ENCODE data around the gene EPHB1.

The EPHB1 gene

DNA sequence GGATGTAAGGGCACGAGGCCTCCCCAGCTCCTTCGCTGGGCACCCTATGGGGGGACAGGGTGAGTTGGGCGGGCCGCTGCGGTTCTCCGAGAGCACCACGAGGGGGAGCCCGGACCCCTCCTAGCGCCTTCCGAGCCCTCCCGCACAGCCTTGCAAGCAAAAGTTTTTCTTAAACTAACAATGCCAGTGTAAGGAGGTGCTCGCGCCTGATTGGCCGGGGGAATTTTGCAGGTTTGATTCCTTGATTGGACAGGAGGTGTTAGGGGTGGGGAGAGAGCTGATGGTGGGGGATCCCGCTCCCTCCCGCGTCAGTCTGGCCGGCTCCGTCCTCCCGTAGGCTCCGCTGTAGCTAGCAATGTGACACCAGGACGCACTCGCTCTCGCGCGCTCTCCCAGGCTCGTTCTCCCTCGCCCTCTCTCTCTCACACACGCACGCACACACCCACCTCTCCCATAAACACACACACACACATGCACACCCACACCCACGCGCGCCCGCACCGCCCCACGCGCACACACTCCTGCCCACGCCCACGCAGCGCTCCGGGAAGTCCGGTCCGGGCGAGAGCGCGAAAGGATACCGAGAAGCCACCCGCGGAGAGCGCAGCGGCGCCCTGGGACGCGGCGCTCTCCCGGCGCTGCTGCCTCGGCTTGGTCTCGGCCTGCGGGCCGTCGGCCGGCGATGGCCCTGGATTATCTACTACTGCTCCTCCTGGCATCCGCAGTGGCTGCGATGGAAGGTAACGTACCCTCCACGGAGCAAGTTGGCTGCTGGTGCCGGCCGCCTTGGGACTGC lies at the start of gene EPHB1:
TSS of gene EPHB1 (plus strand) at position 311 of the 796 bp plus-strand sequence.
- DNase-seq = peak; percentile 98

DNA sequence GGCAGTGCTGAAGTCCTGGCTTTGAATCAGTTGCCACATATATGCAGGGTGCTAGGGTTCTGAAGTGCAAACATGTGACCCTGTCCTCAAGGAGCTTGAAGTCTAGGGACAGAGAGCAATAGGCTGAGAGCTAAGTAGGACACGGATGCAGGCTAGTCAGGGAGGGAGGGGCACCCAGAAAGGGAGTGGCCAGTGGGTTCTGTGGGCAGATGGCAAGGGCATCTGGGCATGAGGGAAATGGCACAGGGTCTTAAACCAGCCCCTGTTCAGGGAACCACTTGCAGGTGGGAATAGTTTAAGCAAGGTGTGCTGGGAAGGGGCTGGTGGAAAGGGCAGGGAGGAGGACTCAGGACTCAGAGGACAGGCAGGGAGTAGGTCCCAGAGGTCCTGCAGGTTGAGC lies 46.4 kb upstream of the EPHB1 start:
- no peak for DNase-seq

DNA sequence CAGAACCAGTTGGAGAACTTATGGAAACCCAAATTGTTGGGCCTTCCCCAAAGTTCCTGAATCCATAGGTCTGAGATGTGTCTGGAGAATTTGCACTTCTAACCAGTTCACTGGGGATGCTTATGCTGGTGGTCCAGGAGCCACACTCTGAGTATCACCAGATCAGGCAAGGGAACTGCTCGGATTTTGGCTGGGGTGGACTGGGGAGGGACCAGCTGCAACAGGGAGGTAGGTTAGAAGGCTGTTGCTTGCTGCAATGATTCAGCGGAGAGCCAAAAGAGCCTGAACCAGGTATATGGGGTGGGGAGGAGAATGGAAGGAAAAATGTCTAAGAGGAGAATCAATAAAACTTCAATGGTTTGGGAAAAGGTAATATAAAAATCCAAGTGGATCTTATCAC lies 45.9 kb upstream of the EPHB1 start:
- DNase-seq = no peak

DNA sequence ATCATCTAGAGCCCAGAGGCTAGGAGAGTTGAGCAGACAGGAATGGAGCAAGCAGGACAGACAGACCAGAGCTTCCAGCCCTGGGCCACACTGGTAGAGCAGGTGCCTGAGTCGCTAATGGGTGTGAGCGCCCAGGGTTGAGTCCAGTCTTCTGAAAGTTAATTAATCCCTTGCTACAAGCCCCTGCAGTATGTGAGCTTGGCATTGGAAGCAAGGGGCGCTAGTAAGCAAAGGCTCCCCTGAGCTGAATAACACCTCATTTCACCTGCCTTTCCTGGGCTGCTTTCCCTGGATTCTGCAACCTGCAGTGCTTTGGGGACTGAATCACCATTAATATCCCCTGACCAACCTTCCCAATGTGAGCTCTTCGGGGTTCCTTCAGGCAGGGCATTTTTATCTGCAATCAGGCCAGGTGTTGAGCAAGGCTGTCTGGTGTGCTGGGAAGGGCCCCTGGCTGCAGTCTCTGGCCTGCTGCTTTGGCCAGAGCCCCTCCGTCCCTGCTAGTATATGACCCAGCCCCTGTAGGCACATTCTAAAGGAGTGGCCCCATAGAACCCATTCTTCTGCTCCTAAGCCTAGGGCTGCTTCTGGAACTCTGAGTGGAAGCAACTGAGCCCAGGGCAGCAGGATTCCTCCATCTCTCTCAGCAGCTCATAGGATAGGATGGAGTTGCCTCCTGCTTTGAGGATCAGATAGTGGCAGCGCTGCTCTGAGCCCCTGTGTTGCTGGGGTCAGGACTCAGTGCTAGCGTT lies 45.1 kb upstream of the EPHB1 start:
- DNase-seq = no peak

DNA sequence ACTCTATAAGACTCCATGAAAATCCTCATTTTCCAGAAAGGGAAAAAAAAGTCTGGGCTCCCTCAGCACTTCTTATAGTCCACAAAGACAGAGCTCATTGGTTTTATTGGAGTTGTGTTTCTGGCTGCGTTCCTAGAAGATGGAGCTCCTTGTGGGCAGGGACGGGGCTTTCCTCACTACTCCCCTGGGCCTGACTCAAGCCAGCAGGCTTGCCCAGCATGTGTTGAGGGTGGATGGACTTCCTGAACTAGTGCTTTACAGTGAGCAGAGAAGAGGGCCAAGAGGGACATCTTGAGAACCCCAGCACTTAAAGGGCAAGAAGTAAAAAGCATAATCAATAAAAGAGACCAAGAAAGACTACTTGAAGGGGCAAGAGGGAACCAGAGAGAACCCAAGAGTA lies 43.2 kb upstream of the EPHB1 start:
- no peak for DNase-seq

DNA sequence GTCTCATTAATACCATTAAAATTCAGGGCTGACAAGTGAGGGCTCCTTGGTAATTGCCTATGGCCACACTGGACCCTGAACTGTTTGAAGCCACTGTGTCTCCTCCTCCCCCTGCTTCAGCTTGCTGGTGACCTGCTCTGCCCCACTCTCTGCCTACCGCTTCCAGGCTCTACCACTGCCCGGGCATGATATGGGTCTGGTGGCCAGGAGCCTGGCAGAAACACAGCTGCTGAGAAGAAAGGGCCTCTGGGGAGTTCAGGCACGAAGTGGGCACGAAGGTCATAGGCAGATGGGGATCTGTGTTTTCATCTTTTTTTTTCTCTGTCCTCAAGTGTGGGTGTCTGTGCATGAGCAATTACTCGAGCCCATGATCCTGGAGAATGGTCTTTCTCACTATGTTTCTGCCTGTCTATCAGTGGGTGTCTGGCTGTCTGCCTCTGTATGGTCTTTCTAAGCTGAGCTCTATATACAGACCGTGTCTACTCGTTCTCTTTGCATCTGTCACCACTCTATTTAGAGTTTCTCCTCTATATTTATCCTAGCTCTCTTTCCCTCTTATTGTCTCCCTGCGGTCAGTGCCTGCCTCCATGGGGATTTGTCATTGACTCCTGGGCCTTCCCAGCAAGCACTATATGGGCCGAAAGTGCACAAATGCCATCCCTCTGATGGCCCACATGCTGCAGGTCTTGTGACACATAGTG lies 42.1 kb upstream of the EPHB1 start:
- peak; percentile 28 for DNase-seq

DNA sequence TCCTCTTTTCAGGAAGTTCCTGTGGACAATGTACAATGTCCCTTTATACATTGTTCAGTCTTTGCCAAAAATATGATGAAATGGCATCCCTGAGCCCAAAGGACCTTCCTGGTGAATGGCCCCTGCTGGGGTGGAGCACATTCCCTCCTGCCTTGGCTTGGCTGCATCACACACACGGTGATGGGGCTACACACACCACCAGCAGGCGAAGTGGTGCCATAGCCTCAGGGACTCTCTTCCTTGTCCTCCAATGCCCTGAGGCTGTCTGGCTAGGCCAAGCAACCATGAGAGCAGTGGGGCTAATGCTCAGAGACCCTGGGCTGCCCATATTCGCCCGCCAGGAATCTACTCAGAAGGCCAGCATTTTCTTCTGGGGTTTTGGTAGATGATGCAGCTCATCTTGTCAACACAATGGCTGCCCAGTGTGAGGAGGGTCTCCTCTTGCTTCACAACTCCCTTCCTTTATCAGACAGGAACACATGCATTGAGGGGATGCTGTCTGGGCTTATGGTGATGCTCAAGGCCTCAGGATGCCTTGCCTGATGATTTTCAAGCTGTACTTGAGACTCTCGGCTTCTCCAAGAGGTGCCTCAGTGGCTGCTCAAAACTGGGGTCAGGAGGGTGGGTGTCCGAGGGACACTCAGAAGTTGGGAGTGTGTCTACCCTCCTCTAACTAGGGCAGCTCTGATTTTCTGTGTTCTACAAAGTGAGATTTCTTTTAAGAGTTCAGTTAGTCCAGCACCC lies 40.9 kb upstream of the EPHB1 start:
- DNase-seq = no peak

DNA sequence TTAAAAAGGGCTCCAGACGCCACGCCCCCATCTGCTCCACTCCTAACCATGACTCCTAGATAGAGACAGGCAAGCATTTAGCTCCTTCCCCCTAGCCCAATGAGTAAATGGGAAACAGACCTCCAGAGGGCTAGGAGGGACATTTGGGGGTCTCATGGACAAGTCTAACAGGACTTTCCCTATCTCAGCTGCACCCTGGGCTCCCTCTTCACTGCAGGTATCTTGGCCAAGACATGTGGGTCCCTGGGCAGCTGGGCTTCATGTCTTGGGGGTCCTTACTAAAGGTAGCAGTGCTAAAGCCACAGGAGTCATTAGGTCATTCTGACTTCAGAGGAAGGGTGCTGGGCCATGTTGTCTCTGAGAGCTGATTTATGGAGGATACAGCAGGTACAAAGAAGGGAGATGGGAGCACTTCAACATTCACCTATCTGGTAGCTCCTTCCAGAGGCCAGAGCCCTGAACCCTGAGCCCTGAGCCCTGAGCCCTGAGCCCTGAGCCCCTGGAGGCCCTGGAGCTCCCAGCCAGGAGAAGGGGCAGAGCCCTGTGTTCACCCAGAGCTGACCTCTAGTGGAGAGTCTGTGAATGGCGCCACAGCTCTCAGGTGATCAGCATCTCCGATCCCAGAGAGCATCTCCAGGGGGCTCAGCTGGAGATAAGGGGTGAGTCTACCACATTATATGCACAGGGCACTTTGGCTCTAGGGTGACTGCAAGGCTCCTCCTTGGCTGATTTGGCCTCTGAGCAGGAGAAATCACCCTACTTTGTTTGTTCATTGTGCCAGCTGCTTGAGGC lies 40.1 kb upstream of the EPHB1 start:
- DNase-seq = no peak

DNA sequence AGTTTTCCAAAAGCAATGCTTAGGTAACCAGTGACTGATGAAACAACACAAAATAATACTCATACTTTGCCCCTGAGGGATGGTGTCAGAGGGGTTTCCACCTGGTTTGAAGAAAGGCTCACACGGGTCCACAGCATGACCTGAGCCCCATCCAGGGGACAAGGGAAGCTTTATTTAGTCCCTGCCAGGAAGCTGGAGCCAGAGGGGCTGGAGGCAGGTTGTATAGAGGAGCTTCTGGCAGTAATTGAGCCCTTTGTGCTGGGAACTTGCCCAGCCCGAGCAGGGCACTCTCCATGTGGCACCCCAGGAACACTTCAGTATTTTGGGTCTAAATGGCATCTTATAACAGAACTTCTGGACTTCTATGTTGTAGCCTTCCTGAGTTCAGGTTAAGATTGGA lies 39.2 kb upstream of the EPHB1 start:
- no peak for DNase-seq

DNA sequence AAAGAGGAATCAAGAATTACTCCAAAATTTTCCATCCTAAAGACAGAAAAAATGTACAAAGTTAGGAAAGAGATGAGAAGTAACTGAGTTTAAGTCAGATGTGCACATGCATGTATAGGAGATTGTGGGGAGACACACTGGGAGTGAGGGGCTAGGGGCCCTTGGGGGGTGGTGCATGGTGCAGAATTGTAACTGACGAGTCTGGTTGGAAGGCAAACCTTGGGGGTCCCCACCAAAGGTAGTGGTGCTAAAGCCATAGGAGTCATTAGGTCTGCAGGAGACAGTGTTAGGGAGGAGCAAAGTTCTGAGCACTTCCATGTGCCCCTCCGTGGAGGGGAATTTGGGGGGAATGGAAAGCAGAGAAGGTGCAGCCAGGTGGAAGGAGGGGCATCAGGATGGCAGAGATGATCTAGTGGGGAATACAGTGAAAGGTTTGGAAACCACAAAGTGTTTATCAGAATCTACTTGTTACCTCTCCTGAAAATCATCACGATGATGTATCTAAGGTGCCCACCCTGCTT lies 37.5 kb upstream of the EPHB1 start:
- DNase-seq = no peak

DNA sequence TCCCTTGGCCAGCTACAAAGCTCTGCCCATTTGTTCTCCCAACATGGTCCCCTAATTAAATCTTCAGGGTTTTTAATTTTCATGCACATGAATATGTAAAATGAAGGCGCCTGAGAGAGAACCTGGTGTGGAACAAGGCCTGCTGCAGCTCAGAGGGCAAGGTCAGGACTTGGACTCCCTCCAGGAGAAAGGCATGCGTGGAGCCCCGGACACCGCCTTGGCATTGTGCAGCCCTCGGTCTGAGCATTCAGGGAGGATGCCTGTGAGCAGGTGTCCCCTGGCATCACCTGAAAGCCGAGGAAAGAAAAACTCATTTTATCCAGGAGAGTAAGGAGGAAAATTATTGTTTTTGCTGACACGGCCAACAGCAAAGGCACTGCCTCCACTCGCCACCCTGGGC lies 33.8 kb upstream of the EPHB1 start:
- no peak for DNase-seq

DNA sequence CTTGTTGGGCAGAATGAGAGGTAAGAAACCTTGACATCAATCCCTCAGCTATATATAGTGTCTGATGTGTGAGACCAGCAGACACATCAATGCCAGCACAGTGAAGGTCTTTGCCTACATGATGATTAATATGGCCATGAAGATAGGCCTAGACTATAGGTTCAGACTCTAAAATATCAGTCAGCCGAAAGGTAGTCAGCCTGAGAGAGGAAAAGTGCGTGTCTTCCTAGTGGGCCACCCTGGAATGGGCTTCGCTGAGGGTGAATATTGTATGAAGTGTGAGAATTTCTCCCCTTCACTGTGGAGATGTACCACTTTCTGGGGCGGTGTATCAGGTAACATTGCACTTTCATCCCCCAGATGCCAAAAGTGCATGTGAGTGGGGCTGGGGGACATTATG lies 33.0 kb upstream of the EPHB1 start:
- DNase-seq = no peak

DNA sequence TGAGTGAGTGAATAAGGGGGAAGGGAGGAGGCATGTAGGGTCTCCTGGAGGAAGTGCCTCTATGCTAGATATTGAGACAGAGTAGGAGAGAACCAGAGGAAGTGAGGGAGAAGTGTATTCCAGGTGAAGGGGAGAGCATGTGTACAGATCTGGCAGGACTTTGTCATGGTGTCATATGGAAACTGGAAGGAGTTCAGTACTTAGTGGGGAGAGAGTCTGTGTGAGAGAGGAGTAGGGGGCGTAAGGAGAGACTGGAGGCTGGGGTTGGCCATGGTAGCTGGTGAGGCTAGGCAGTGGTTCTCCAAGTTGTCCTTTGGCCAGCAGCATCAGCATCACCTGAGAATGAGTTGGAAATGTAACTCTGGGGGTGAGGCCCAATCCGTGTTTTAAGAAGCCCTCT lies 29.6 kb upstream of the EPHB1 start:
- DNase-seq = no peak

DNA sequence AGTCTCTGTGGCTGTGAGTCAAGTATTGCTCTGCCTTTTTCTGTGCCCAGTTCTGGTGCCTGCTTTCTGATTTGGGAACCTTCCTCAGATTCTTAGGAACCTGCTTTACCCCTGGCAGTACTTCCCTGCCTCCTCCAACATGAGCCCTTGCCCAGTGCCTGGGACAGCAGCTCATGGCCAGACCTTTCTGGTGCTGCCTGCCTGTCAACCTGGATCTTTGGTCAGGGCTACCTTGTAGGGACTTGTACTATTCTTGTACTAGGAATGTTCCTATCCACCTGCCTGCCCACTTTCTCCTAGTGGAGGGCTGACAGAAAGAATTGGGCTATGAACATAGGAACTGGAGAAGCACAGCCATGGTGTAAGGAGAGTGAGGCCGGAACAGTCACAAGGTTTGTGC lies 28.8 kb upstream of the EPHB1 start:
- DNase-seq = no peak

DNA sequence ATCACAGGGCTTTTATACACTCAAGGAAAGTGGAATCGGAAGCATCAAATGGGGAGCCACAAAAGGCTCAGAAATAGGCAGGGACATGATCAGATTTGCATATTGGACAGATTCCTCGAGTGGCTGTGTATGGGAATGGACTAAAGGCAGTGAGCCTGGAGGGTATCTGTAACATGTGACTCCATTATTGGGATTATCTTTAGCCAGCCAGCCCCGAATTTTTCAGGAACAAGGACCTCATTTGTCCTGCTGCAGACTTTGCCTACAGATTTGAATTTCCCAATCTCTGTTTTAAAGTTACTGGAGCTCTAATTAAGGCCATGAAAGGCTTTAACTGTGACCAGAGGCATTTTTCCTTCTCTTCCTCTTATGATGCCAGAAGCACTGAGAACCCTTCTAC lies 26.9 kb upstream of the EPHB1 start:
- DNase-seq = no peak

DNA sequence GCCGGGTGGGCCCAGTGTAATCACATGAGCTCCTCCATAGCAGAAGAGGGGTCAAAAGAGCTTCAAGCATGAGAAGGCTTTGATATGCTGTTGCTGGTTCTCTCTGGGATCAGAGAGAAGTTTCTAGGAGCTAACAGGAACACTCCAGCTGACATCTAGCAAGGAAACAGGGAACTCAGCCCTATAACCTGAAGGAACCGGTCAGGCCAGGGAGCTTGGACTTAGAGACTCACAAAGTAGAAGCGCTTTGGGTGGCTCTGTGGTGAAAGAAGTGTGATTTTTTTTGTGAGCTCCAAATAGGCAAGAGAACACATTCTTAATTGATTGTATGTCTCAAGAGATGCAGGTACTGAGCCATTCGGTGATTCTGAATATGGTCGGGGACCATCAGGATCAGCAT lies 26.2 kb upstream of the EPHB1 start:
- no peak for DNase-seq

DNA sequence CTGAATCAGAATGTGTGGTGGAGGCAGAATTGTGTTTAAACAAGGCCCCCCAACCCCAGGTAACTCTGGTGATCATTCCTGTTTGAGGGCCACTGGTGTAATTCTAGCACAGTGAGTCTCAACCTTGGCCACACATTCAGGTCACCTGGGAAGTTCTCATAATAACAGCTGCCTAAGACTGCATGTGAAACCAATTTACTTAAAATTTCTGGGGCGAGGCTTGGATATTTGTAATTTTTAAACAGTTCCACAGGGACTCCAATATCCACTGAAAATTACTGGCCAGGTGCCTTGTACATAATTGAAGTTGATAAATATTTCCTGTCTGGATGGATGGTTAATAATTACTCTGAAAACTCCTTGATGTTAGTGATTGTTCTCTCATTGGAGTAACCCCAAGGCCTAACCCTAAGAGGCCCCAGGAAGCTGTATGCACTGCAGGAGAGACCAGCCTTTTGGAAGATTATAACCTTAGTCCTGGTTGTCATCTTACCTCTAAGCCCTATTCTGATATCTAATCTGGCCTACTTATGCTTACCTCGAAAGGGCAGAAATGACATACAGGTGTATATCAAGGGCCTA lies 25.7 kb upstream of the EPHB1 start:
- no peak for DNase-seq

DNA sequence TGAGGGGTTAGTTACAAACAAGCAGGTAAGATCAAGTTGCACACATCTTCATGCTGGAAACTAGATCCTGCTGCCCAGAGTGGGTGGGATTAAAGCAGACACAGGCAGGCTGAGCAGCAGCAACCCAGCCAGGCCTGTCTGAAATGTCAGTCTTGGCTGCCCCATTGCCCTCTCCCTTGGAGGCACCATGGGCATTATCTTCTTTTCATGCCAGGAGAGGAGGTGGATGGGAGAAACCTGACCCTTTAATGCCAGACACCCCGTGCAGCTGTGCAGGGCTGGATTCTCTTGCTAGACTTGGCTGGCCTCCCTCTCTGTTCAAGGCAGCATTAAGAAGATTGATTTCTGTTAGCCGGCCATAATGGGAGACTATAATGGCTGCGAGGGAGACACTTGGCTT lies 23.0 kb upstream of the EPHB1 start:
- no peak for DNase-seq

DNA sequence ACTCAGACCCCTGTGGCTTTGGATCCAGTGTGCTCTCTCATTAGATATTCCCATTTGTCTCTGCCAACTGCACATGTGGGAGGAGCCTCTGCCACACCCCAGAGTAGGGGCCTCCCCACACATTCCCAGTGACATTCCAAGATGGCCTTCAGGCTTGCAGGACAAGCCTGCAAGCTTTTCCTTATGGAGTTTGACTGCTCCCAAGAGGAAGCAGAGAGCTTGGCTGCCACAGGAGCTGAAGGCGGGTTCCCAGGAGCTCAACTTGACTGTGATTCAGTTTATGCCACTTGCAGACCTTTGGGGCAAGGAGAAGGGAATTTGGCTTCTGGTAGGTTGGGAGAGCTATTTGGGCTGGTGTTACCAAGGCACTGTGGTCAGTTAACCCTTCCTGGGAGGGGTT lies 22.5 kb upstream of the EPHB1 start:
- no peak for DNase-seq

DNA sequence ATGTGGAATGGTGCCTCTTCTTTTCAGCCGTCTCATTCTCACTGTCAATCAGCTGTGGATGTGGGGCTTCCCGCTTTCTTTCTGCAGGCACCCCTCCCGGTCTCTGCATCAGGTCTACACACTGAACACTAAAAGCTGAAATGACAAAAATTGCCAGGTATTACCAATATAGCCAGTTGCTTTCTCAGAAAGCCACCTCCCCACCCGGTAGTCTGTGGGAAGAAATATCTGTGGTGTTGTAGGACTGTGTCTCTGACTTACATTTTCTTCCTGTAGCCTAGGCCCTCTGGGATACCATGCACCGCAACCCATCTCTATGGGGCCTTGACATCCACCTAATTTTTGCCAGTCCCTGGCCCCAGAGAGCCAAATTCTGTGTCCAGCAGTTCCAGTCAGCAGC lies 19.2 kb upstream of the EPHB1 start:
- DNase-seq = no peak

DNA sequence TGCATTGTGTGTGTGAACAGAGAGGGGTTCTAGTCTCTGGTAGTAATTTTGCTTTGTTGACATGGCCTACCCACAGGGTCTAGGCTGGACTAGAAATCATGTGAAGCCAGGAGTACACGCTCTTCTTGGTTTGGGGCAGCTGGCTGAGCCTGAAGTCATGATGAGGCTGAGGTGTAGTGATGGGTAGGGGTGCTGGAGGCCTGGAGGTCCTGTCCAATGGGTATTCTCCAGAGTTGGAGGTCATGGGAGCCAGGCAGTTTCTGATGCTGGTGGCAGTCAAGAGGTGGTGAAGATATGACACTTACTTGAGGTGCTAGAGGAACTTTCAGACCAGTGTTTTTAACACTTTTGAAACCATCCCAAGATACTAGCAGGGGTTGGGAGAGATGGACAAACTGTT lies 18.5 kb upstream of the EPHB1 start:
- no peak for DNase-seq

DNA sequence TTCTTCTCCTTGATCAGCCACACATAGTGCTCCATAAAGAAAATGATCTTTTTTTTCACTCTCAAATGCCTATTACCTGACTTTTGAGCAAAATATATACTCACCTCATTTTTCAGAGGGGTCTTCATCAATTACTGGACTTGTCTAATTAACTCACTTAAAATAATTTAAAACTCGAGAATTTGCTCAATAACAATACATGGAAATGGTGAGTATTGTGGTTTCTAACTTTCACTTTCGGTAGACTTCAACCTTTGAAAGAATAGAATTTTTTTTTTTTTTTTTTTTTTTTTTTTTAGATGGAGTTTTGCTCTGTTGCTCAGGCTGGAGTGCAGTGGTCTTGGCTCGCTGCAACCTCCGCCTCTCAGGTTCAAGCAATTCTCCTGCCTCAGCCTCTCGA lies 17.7 kb upstream of the EPHB1 start:
- no peak for DNase-seq
